ENCODE data around the gene METTL16.

Gene METTL16

GRCh38 chr17:2453325-2453724, 58.4 kb downstream of the METTL16 start:
- no peaks in the 10 kb centered on the region for H3K79me2 ChIP-seq (ENCODE audit: insufficient read depth, low read length)
- no peak for ATAC-seq (ENCODE audit: insufficient read depth, low read depth)
- H3K4me1 ChIP-seq (ENCODE audit: insufficient read depth, low read length), result no peaks in the 10 kb centered on the region
- peaks cover 35% of the 10 kb centered on the region for H3K36me3 ChIP-seq (ENCODE audit: insufficient read depth, low read length)
- H3K4me3 ChIP-seq (ENCODE audit: low read depth in 1 of 2, low read length in 2 of 2), result no peak overlapping the region
- H3K9me3 ChIP-seq (ENCODE audit: insufficient read depth, low read length, severe bottlenecking), result peaks cover 3% of the 10 kb centered on the region
- no peaks in the 10 kb centered on the region for H4K20me1 ChIP-seq (ENCODE audit: insufficient read depth, low read length)
- no peaks in the 10 kb centered on the region for H3K27me3 ChIP-seq (ENCODE audit: insufficient read depth, low read length, poor library complexity)
- H3K27ac ChIP-seq (ENCODE audit: low read length), result no peak overlapping the region
- H3K4me2 ChIP-seq (ENCODE audit: insufficient read depth, low read length), result no peak overlapping the region
- H3K9ac ChIP-seq (ENCODE audit: low read depth, low read length), result no peak overlapping the region
- no peak overlapping the region for H2AFZ ChIP-seq (ENCODE audit: low read depth, low read length)
- TF ChIP-seq EZH2 (IDR thresholded peaks at IDR 0.05; ENCODE audit: borderline replicate concordance, low read depth, low read length, severe bottlenecking), result no peak
- TF ChIP-seq CTCF (IDR thresholded peaks at IDR 0.05; ENCODE audit: borderline replicate concordance, extremely low read depth, low read length, poor library complexity, severe bottlenecking), result no peak
- no peak for DNase-seq

GRCh38 chr17:2452216-2452750, 59.4 kb downstream of the METTL16 start:
- Histone ChIP-seq H3K27me3 (ENCODE audit: insufficient read depth, low read length, poor library complexity) (no peaks in the 10 kb centered on the region), H3K4me1 (ENCODE audit: insufficient read depth, low read length) (no peaks in the 10 kb centered on the region), H2AFZ (ENCODE audit: low read depth, low read length) (no peak overlapping the region), H3K9ac (ENCODE audit: low read depth, low read length) (no peak overlapping the region), H3K4me3 (ENCODE audit: low read depth in 1 of 2, low read length in 2 of 2) (no peak overlapping the region), H3K4me2 (ENCODE audit: insufficient read depth, low read length) (no peak overlapping the region), H3K9me3 (ENCODE audit: insufficient read depth, low read length, severe bottlenecking) (peaks cover 3% of the 10 kb centered on the region), H3K79me2 (ENCODE audit: insufficient read depth, low read length) (no peaks in the 10 kb centered on the region), H3K27ac (ENCODE audit: low read length) (no peak overlapping the region), H3K36me3 (ENCODE audit: insufficient read depth, low read length) (peaks cover 28% of the 10 kb centered on the region; the same call in 1 of the 2 replicates), H4K20me1 (ENCODE audit: insufficient read depth, low read length) (no peaks in the 10 kb centered on the region)
- ATAC-seq (ENCODE audit: insufficient read depth, low read depth) (no peak), DNase-seq (no peak)
- TF ChIP-seq EZH2 (IDR thresholded peaks at IDR 0.05; ENCODE audit: borderline replicate concordance, low read depth, low read length, severe bottlenecking), result no peak
- TF ChIP-seq CTCF (IDR thresholded peaks at IDR 0.05; ENCODE audit: borderline replicate concordance, extremely low read depth, low read length, poor library complexity, severe bottlenecking), result no peak

GRCh38 chr17:2450016-2450650, 61.6 kb downstream of the METTL16 start:
- peaks cover 6% of the 10 kb centered on the region for H3K9me3 ChIP-seq (ENCODE audit: insufficient read depth, low read length, severe bottlenecking)
- H2AFZ ChIP-seq (ENCODE audit: low read depth, low read length), result no peak overlapping the region
- ATAC-seq (ENCODE audit: insufficient read depth, low read depth), result no peak
- DNase-seq, result no peak
- TF ChIP-seq EZH2 (IDR thresholded peaks at IDR 0.05; ENCODE audit: borderline replicate concordance, low read depth, low read length, severe bottlenecking), result no peak
- no peak for TF ChIP-seq CTCF (IDR thresholded peaks at IDR 0.05; ENCODE audit: borderline replicate concordance, extremely low read depth, low read length, poor library complexity, severe bottlenecking)
- no peak overlapping the region for H3K4me3 ChIP-seq (ENCODE audit: low read depth in 1 of 2, low read length in 2 of 2)
- H3K36me3 ChIP-seq (ENCODE audit: insufficient read depth, low read length), result peaks cover 22% of the 10 kb centered on the region; the same call in 1 of the 2 replicates
- H3K27ac ChIP-seq (ENCODE audit: low read length), result no peak overlapping the region
- no peaks in the 10 kb centered on the region for H3K27me3 ChIP-seq (ENCODE audit: insufficient read depth, low read length, poor library complexity)
- H3K9ac ChIP-seq (ENCODE audit: low read depth, low read length), result no peak overlapping the region
- H3K79me2 ChIP-seq (ENCODE audit: insufficient read depth, low read length), result 0 out of 2 replicates have a peak, but pooled peaks cover 3% of the 10 kb centered on the region
- H3K4me1 ChIP-seq (ENCODE audit: insufficient read depth, low read length), result no peaks in the 10 kb centered on the region
- H4K20me1 ChIP-seq (ENCODE audit: insufficient read depth, low read length), result no peaks in the 10 kb centered on the region
- H3K4me2 ChIP-seq (ENCODE audit: insufficient read depth, low read length), result no peak overlapping the region

All from DND-41 (cell line).